ENCODE measurements around the gene INTS7.
"Not testable (repeated sequence)": the region's sequence is repeated elsewhere in the genome, so short reads cannot be mapped to it uniquely, and the experiment has no call there.

GRCh38 chr1:211953543-211953942, 81.8 kb downstream of the INTS7 start:
- TF ChIP-seq CTCF (IDR thresholded peaks at IDR 0.05; ENCODE audit: low read depth, low read length); POLR2A (IDR thresholded peaks at IDR 0.05; ENCODE audit: extremely low read depth, insufficient read length): not testable (repeated sequence)
